ENCODE data around the gene PREX1.

- TF ChIP-seq EP300 (IDR thresholded peaks at IDR 0.05; ENCODE audit: borderline replicate concordance in 1 of 2, low read depth in 1 of 2, low read length in 1 of 2) = peak; percentile 86 to 89
- peak; percentile 97 for TF ChIP-seq NFIC (IDR thresholded peaks at IDR 0.05; ENCODE audit: borderline replicate concordance)
- TF ChIP-seq SMC3 (IDR thresholded peaks at IDR 0.05; ENCODE audit: low read depth, low read length) = no peak
- peak; percentile 97 for TF ChIP-seq POLR2AphosphoS5 (IDR thresholded peaks at IDR 0.05; ENCODE audit: low read depth, low read length)
- no peak for TF ChIP-seq EZH2phosphoT487 (IDR thresholded peaks at IDR 0.05; ENCODE audit: borderline replicate concordance, low read depth)
- no peak for TF ChIP-seq CTCF (IDR thresholded peaks at IDR 0.05)
- 0 out of 2 replicates have a peak, but pooled peaks have one; percentile 20 for TF ChIP-seq YY1 (IDR thresholded peaks at IDR 0.05; ENCODE audit: low read depth)
- TF ChIP-seq CHD2 (IDR thresholded peaks at IDR 0.05; ENCODE audit: low read length, partially characterized antibody) = peak; percentile 94
- peak; percentile 77 for TF ChIP-seq GATA2 (CRISPR knock-in tag; IDR thresholded peaks at IDR 0.05)
- 0 out of 2 replicates have a peak, but pooled peaks have one; percentile 40 for TF ChIP-seq REST (IDR thresholded peaks at IDR 0.05; ENCODE audit: low read depth, low read length)
Observed at GRCh38 chr20:48682529-48683363, 145.1 kb downstream of the PREX1 start.
